Nephron (organoid): ENCODE measurements around the gene FSD2.

Source experiments
- H3K27ac Mint-ChIP-seq, 3 experiments: 2 replicates each; pipeline ENCODE4 v1.8.0; 2020; ENCODE audit warnings: mixed read lengths in 3 of 3, mild to moderate bottlenecking in 2 of 3, moderate library complexity in 1 of 3
- H3K27me3 Mint-ChIP-seq: 2 replicates; pipeline ENCODE4 v1.8.0; 2021; ENCODE audit warnings: low read depth, mild to moderate bottlenecking, moderate library complexity, mixed read lengths
- H3K36me3 Mint-ChIP-seq: 2 replicates; pipeline ENCODE4 v1.8.0; 2020; ENCODE audit warnings: low read depth, mixed read lengths
- H3K4me1 Mint-ChIP-seq: 2 replicates; pipeline ENCODE4 v1.8.0; 2020; ENCODE audit warnings: mixed read lengths
- H3K4me3 Mint-ChIP-seq, 3 experiments: 2 replicates each; pipeline ENCODE4 v1.8.0; 2020; ENCODE audit warnings: mild to moderate bottlenecking in 3 of 3, mixed read lengths in 3 of 3, moderate library complexity in 2 of 3
- H3K9me3 Mint-ChIP-seq: 2 replicates; pipeline ENCODE4 v1.8.0; 2020; ENCODE audit warnings: mixed read lengths
- TF ChIP-seq, protein P1 (sequence below), 3 experiments: fragments of 200-600 bp; sonication (generic); IDR thresholded peaks; one replicate each; pipeline ENCODE4 v1.5.0; 2021; ENCODE audit warnings: antibody characterized with exemption in 3 of 3; ENCODE audit not compliant: unreplicated experiment in 3 of 3

Gene FSD2

DNA sequence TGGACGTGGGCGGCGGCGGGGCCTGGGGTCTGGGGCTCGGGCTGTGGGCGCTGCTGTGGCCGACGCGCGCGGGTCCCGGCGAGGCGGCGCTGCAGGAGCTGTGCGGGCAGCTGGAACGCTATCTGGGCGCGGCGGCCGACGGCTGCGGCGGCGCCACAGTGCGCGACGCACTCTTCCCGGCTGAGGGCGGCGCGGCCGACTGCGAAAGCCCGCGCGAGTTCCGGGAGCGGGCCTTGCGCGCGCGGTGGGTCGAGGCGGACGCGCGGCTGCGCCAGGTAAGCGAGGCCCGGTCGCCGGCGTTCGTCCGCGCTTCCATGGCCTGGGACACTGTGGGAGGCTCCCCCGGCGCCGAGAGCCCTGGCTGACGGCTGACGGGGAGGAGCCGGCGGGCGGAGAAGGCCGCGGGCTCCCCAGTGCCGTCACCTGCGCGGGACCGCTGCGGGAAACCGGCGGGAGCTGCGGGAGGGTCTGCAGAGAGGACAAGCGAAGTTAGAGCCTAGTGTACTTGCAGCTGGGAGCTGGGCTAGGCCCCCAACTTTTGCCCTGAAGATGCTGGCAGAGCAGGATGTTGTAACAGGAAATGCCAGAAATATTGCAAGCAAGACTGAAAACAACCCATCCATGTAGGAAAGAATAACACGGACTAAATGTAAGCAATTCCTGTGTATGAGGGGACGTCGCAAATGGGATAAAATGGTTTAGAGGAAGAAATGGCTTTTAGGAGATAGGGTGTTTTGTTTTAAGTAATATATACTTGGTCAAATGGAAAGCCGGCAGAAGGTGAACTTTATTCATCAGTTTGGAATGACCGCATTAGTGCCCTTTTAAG, 4.4 kb upstream of the FSD2 start:
- TF ChIP-seq, protein P1, sequence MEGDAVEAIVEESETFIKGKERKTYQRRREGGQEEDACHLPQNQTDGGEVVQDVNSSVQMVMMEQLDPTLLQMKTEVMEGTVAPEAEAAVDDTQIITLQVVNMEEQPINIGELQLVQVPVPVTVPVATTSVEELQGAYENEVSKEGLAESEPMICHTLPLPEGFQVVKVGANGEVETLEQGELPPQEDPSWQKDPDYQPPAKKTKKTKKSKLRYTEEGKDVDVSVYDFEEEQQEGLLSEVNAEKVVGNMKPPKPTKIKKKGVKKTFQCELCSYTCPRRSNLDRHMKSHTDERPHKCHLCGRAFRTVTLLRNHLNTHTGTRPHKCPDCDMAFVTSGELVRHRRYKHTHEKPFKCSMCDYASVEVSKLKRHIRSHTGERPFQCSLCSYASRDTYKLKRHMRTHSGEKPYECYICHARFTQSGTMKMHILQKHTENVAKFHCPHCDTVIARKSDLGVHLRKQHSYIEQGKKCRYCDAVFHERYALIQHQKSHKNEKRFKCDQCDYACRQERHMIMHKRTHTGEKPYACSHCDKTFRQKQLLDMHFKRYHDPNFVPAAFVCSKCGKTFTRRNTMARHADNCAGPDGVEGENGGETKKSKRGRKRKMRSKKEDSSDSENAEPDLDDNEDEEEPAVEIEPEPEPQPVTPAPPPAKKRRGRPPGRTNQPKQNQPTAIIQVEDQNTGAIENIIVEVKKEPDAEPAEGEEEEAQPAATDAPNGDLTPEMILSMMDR (IDR thresholded peaks at IDR 0.05; ENCODE audit: unreplicated experiment in 3 of 3), result no peak
- Mint-ChIP-seq H3K4me1 (peaks cover 43% of the 10 kb centered on the region), H3K27me3 (no peaks in the 10 kb centered on the region), H3K27ac (peak overlapping the region; percentile 90 to 97 (median 93)), H3K9me3 (no peaks in the 10 kb centered on the region), H3K36me3 (peaks cover 19% of the 10 kb centered on the region), H3K4me3 (peak overlapping the region; percentile 88 to 96 (median 95))

DNA sequence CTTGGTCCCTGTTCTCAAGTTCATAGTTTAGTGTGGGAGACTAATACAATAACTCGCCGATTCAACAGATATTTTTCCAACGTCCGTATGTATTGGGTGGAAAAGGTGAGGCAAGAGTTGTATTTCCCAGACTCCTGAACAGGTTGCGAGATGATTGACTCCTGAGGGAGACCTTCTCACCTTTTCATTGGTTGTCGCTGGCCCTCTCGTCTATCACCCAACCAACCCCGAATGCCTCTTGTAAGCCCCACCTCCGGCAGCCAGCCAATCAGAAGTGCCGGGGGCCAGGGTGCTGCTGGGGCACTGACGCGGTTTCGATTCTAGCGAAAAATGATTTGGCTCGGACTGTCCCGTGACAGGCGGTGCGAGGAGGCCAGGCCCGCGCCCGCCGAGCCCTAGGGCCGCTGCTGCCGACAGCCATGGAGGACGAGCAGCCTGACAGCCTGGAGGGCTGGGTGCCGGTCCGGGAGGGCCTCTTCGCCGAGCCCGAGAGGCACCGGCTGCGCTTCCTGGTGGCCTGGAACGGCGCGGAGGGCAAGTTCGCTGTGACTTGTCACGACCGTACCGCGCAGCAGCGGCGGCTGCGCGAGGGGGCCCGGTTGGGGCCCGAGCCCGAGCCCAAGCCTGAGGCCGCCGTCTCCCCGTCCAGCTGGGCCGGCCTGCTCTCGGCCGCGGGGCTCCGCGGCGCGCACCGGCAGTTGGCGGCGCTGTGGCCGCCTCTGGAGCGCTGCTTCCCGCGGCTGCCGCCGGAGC, 3.6 kb upstream of the FSD2 start, which contains the start of gene WHAMM:
Gene WHAMM, plus strand, starts transcription at position 321 of the 753 bp plus-strand sequence. Its CDS starts 99 bp downstream, at position 420.
- H3K36me3 Mint-ChIP-seq, result peaks cover 13% of the 10 kb centered on the region
- peaks cover 43% of the 10 kb centered on the region for H3K4me1 Mint-ChIP-seq
- H3K9me3 Mint-ChIP-seq, result no peaks in the 10 kb centered on the region
- H3K27me3 Mint-ChIP-seq, result no peaks in the 10 kb centered on the region
- peak within 1 kb of the TSS; percentile 88 to 96 (median 95) for H3K4me3 Mint-ChIP-seq
- peak within 1 kb of the TSS; percentile 93 to 97 (median 96) for H3K27ac Mint-ChIP-seq
- TF ChIP-seq, protein P1 (IDR thresholded peaks at IDR 0.05; ENCODE audit: unreplicated experiment in 3 of 3), result no peak

DNA sequence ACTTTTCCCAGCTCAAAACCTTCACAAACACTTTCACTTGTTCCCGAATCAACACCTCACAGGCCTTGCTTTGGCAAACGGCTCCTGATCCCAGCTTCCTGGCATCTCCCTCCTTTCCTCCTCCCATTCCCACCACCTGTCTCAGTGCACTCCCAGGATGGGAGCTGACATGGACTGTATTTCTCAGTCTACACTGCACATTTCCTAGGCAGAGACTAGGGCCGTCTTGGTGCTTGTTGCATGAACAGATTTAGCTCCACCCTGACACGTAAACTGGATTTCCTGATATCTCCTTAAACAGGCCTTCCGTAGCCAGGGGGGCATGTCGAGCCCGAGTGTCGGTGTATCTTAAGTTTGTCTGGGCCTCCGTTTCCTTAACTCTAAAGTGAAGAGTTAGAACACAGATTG, 2.8 kb upstream of the FSD2 start:
- H3K9me3 Mint-ChIP-seq, result no peaks in the 10 kb centered on the region
- peak overlapping the region in 1 of 3 experiments; percentile 48 for H3K27ac Mint-ChIP-seq
- H3K4me3 Mint-ChIP-seq, result peak overlapping the region; percentile 83 to 88 (median 84)
- H3K4me1 Mint-ChIP-seq, result peaks cover 48% of the 10 kb centered on the region
- no peaks in the 10 kb centered on the region for H3K27me3 Mint-ChIP-seq
- TF ChIP-seq, protein P1 (IDR thresholded peaks at IDR 0.05; ENCODE audit: unreplicated experiment in 3 of 3), result no peak
- peaks cover 4% of the 10 kb centered on the region for H3K36me3 Mint-ChIP-seq

- Mint-ChIP-seq H3K36me3 (peaks cover 4% of the 10 kb centered on the region), H3K4me3 (peak overlapping the region in 1 of 3 experiments; percentile 84), H3K9me3 (no peaks in the 10 kb centered on the region), H3K27ac (no peak overlapping the region), H3K27me3 (no peaks in the 10 kb centered on the region), H3K4me1 (peaks cover 51% of the 10 kb centered on the region)
- TF ChIP-seq, protein P1 (IDR thresholded peaks at IDR 0.05; ENCODE audit: unreplicated experiment in 3 of 3), result no peak
These were observed 2.2 kb upstream of the FSD2 start for GRCh38 chr15:82807920-82808633.

DNA sequence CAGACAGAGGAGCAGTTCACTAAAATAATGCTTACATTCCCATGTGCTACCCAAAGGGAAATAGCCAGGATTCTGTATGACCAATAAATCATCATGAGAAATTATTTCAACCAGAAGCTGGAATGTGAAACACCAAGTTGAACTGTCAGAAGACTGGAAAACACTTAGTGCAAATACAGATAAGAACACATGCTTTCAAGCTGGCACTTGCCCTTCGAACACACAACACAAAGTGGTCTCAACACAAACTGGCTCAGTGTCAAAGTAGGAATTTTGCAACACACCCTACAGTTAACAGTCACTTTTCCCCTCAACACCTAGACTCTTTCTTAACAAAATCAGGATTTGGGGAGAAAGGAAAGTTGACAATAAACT, 1.3 kb downstream of the FSD2 start:
- Mint-ChIP-seq H3K27ac (no peak overlapping the region), H3K9me3 (no peaks in the 10 kb centered on the region), H3K4me1 (peaks cover 38% of the 10 kb centered on the region), H3K36me3 (no peaks in the 10 kb centered on the region), H3K4me3 (no peak overlapping the region), H3K27me3 (no peaks in the 10 kb centered on the region)
- TF ChIP-seq, protein P1 (IDR thresholded peaks at IDR 0.05; ENCODE audit: unreplicated experiment in 3 of 3), result no peak
